HCT116 (cell line): Measurements from ENCODE around the gene GNAI1. TPM values are rescaled to one million over a fixed set of nuclear protein-coding genes. Genes with fewer than 3 reads are reported as not detected.

ENCODE experiments used
- ATAC-seq: fragments of 200-7000 bp; cut with Tn5 transposase; 2 replicates; pipeline ENCODE4 v1.9.1; 2020; ENCODE audit warnings: mild to moderate bottlenecking, moderate library complexity
- BruUV-seq: library from RNA; stranded (reverse); fragments of 400-500 nt; replicated peaks from 2 replicates; lab custom pipeline; 2021; lab: Mats Ljungman, UMichigan
- CTCF ChIA-PET: fragments of 300-600 bp; sonication (Branson Sonifier 250); formaldehyde crosslinking; loops from one replicate; lab custom pipeline; 2021; ENCODE audit warnings: antibody characterized with exemption; lab: Charles Lee
- POLR2A ChIA-PET: fragments of 300-600, 350-600 bp; sonication (Branson Sonifier 250); formaldehyde crosslinking; loops from one replicate; lab custom pipeline; 2021; ENCODE audit warnings: antibody characterized with exemption; lab: Charles Lee
- RAD21 ChIA-PET, 2 experiments: fragments of 300-600 bp; sonication (Branson Sonifier 250); formaldehyde crosslinking; loops; one replicate each; lab custom pipeline; 2023; ENCODE audit warnings: low total read pairs in 2 of 2; ENCODE audit not compliant: uncharacterized antibody in 2 of 2, unreplicated experiment in 2 of 2, low non-redundant PET in 1 of 2; lab: Charles Lee
- DNase-seq: peaks from one replicate; pipeline ENCODE4 v3.0.0-alpha.2; 2010; ENCODE audit warnings: low read depth, low spot score
- H2AFZ ChIP-seq: fragments of 200-600 bp; shearing (Covaris generic), sonication (generic); 2 replicates; pipeline ENCODE4 v1.6.1; 2017; ENCODE audit warnings: low read depth, mixed run types, mixed read lengths, antibody characterized with exemption, low read length; ENCODE audit not compliant: poor library complexity, severe bottlenecking
- H3K27ac ChIP-seq: 2 replicates; pipeline ENCODE4 v1.5.1; 2012; ENCODE audit warnings: low read depth, low read length
- H3K27me3 ChIP-seq: fragments of 200-600 bp; sonication (generic); 2 replicates; pipeline ENCODE4 v1.6.1; 2016; ENCODE audit warnings: mixed run types, low read length, mixed read lengths; ENCODE audit not compliant: insufficient read depth
- H3K36me3 ChIP-seq, 2 experiments: fragments of 200-500 bp in 1 of 2; fragments of 200-600 bp in 1 of 2; sonication (Bioruptor generic) in 1 of 2; sonication (generic) in 1 of 2; 2 replicates each; pipeline versions ENCODE4 v1.5.1 to v1.6.1; 2014 to 2016; ENCODE audit warnings: low read length in 2 of 2, inconsistent platforms in 1 of 2, mixed read lengths in 1 of 2, mixed run types in 1 of 2; ENCODE audit not compliant: insufficient read depth in 2 of 2, control insufficient read depth in 1 of 2
- H3K4me1 ChIP-seq, 2 experiments: fragments of 200-600 bp in 1 of 2; sonication (generic) in 1 of 2; 2 replicates each; pipeline versions ENCODE4 v1.5.1 to v1.6.1; 2012 to 2017; ENCODE audit warnings: low read length in 2 of 2, inconsistent platforms in 1 of 2, mild to moderate bottlenecking in 1 of 2, mixed read lengths in 1 of 2, mixed run types in 1 of 2, moderate library complexity in 1 of 2; ENCODE audit not compliant: insufficient read depth in 2 of 2, control insufficient read depth in 1 of 2
- H3K4me2 ChIP-seq: fragments of 200-600 bp; sonication (generic); 2 replicates; pipeline ENCODE4 v1.6.1; 2017; ENCODE audit warnings: mixed run types, low read length, mixed read lengths
- H3K4me3 ChIP-seq, 2 experiments: fragments of 200-600 bp in 1 of 2; sonication (generic) in 1 of 2; replicated peaks in 1 of 2; 2 replicates each; pipeline ENCODE4 v1.5.1; 2011 to 2016; ENCODE audit warnings: low read length in 2 of 2, control low read depth in 1 of 2, low read depth in 1 of 2, mild to moderate bottlenecking in 1 of 2, mixed read lengths in 1 of 2, mixed run types in 1 of 2
- H3K79me2 ChIP-seq: fragments of 200-600 bp; sonication (generic); 2 replicates; pipeline ENCODE4 v1.6.1; 2017; ENCODE audit warnings: mild to moderate bottlenecking, mixed run types, low read length, moderate library complexity, mixed read lengths; ENCODE audit not compliant: insufficient read depth
- H3K9ac ChIP-seq: fragments of 200-600 bp; sonication (generic); 2 replicates; pipeline ENCODE4 v1.6.1; 2016; ENCODE audit warnings: low read length, mixed read lengths
- H3K9me2 ChIP-seq: fragments of 200-600 bp; sonication (generic), shearing (Covaris generic); 2 replicates; pipeline ENCODE4 v1.6.1; 2017; ENCODE audit warnings: mixed run types, mild to moderate bottlenecking, moderate library complexity; ENCODE audit not compliant: insufficient read depth
- H3K9me3 ChIP-seq, 2 experiments: fragments of 200-500 bp in 1 of 2; fragments of 200-600 bp in 1 of 2; sonication (Bioruptor generic) in 1 of 2; sonication (generic) in 1 of 2; 2 replicates each; pipeline ENCODE4 v1.6.1; 2014 to 2017; ENCODE audit warnings: low read length in 2 of 2, mixed read lengths in 2 of 2, inconsistent platforms in 1 of 2, low read depth in 1 of 2, mild to moderate bottlenecking in 1 of 2, mixed run types in 1 of 2, moderate library complexity in 1 of 2; ENCODE audit not compliant: control insufficient read depth in 1 of 2, insufficient read depth in 1 of 2
- H4K20me1 ChIP-seq: fragments of 200-600 bp; sonication (generic), shearing (Covaris generic); 2 replicates; pipeline ENCODE4 v1.6.1; 2017; ENCODE audit warnings: mixed run types, mild to moderate bottlenecking, moderate library complexity; ENCODE audit not compliant: insufficient read depth
- CBX3 ChIP-seq: IDR thresholded peaks from 2 replicates; pipeline ENCODE4 v1.6.1; 2012; ENCODE audit warnings: low read depth
- CEBPB ChIP-seq: IDR thresholded peaks from 2 replicates; pipeline ENCODE4 v1.6.1; 2012; ENCODE audit warnings: low read depth
- MAX ChIP-seq: IDR thresholded peaks from 2 replicates; pipeline ENCODE4 v1.6.1; 2012
- POLR2A ChIP-seq: IDR thresholded peaks from 2 replicates; pipeline ENCODE4 v1.7.0; 2011; ENCODE audit warnings: borderline replicate concordance; ENCODE audit not compliant: insufficient read depth, insufficient read length; ENCODE audit errors: extremely low read depth
- POLR2AphosphoS5 ChIP-seq: IDR thresholded peaks from 2 replicates; pipeline ENCODE4 v1.6.1; 2011; ENCODE audit warnings: mild to moderate bottlenecking, low read depth, low read length, moderate library complexity
- RAD21 ChIP-seq: IDR thresholded peaks from 2 replicates; pipeline ENCODE4 v1.6.1; 2012; ENCODE audit warnings: low read depth, mild to moderate bottlenecking
- TCF7L2 ChIP-seq: IDR thresholded peaks from 2 replicates; pipeline ENCODE4 v1.7.0; 2011; ENCODE audit warnings: borderline replicate concordance, inconsistent platforms; ENCODE audit not compliant: insufficient read depth, insufficient read length; ENCODE audit errors: extremely low read depth
- ZFX ChIP-seq: fragments of 450-650 bp; IDR thresholded peaks from 2 replicates; pipeline ENCODE4 v1.6.1; 2017
- intact Hi-C: fragments of 100-400 bp; cut with micrococcal nuclease; formaldehyde crosslinking; loops from 2 replicates; pipeline ENCODE4 v1.10.0; 2022
- total RNA-seq: library from RNA; stranded (reverse); gene quantifications from one replicate; pipeline ENCODE4 v1.2.1, GENCODE V29; 2021; ENCODE audit not compliant: unreplicated experiment
- TF ChIP-seq, protein P1 (sequence below): IDR thresholded peaks from 2 replicates; pipeline ENCODE4 v1.6.1; 2012; ENCODE audit warnings: low read depth
- TF ChIP-seq, protein P2 (sequence below): IDR thresholded peaks from 2 replicates; pipeline ENCODE4 v1.6.1; 2011; ENCODE audit warnings: mild to moderate bottlenecking, low read length, moderate library complexity; ENCODE audit not compliant: insufficient replicate concordance; ENCODE audit errors: extremely low read depth

The GNAI1 gene
- total RNA-seq, 1 experiment from 2014 or later = 148 TPM

- TF ChIP-seq MAX (no peak), POLR2A (no peak), ZFX (no peak)
- TF ChIP-seq, protein P1, sequence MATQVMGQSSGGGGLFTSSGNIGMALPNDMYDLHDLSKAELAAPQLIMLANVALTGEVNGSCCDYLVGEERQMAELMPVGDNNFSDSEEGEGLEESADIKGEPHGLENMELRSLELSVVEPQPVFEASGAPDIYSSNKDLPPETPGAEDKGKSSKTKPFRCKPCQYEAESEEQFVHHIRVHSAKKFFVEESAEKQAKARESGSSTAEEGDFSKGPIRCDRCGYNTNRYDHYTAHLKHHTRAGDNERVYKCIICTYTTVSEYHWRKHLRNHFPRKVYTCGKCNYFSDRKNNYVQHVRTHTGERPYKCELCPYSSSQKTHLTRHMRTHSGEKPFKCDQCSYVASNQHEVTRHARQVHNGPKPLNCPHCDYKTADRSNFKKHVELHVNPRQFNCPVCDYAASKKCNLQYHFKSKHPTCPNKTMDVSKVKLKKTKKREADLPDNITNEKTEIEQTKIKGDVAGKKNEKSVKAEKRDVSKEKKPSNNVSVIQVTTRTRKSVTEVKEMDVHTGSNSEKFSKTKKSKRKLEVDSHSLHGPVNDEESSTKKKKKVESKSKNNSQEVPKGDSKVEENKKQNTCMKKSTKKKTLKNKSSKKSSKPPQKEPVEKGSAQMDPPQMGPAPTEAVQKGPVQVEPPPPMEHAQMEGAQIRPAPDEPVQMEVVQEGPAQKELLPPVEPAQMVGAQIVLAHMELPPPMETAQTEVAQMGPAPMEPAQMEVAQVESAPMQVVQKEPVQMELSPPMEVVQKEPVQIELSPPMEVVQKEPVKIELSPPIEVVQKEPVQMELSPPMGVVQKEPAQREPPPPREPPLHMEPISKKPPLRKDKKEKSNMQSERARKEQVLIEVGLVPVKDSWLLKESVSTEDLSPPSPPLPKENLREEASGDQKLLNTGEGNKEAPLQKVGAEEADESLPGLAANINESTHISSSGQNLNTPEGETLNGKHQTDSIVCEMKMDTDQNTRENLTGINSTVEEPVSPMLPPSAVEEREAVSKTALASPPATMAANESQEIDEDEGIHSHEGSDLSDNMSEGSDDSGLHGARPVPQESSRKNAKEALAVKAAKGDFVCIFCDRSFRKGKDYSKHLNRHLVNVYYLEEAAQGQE = no peak
Observed at GRCh38 chr7:80124526-80125264, 9.9 kb upstream of the GNAI1 start (continued).

GRCh38 chr7:80127412-80128160 lies 7.0 kb upstream of the GNAI1 start:
- Histone ChIP-seq H3K4me1 (peaks cover 7 to 9% of the 10 kb centered on the region in 2 experiments; a peak in 2 of 4 replicates), H2AFZ (peak overlapping the region; percentile 20), H3K27ac (no peak overlapping the region), H3K4me2 (no peak overlapping the region), H3K9me3 (no peaks in the 10 kb centered on the region), H3K36me3 (no peaks in the 10 kb centered on the region), H3K9me2 (no peaks in the 10 kb centered on the region), H3K4me3 (no peak overlapping the region), H3K79me2 (no peaks in the 10 kb centered on the region), H4K20me1 (no peaks in the 10 kb centered on the region), H3K27me3 (no peaks in the 10 kb centered on the region), H3K9ac (no peak overlapping the region)
- CTCF ChIA-PET = no interaction called here
- DNase-seq = no peak
- TF ChIP-seq CBX3 (no peak), CEBPB (0 out of 2 replicates have a peak, but pooled peaks have one; percentile 11), RAD21 (no peak), TCF7L2 (no peak), POLR2AphosphoS5 (no peak)
- TF ChIP-seq, protein P1 = no peak
- TF ChIP-seq, protein P2, sequence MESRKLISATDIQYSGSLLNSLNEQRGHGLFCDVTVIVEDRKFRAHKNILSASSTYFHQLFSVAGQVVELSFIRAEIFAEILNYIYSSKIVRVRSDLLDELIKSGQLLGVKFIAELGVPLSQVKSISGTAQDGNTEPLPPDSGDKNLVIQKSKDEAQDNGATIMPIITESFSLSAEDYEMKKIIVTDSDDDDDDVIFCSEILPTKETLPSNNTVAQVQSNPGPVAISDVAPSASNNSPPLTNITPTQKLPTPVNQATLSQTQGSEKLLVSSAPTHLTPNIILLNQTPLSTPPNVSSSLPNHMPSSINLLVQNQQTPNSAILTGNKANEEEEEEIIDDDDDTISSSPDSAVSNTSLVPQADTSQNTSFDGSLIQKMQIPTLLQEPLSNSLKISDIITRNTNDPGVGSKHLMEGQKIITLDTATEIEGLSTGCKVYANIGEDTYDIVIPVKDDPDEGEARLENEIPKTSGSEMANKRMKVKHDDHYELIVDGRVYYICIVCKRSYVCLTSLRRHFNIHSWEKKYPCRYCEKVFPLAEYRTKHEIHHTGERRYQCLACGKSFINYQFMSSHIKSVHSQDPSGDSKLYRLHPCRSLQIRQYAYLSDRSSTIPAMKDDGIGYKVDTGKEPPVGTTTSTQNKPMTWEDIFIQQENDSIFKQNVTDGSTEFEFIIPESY = no peak
- POLR2A ChIA-PET = no interaction called here
- RAD21 ChIA-PET = no interaction called here
- intact Hi-C loops = no loop called here
- no peak; the same call in 1 of the 2 replicates for ATAC-seq
- no TSS peak for BruUV-seq
